ENCODE measurements around the gene C1orf210. TPM values are rescaled to one million over a fixed set of nuclear protein-coding genes. Genes with fewer than 3 reads are reported as not detected.

C1orf210 gene
- total RNA-seq (0.66 TPM), polyA plus RNA-seq (3.1 TPM)
- long read RNA-seq, donor 1, result 0 reads
- long read RNA-seq, donor 2, partial matches to known transcripts, result 0 of 2 reads
- long read RNA-seq, donor 2, other reads (novel, unspliced or antisense), result 0 of 2 reads
- long read RNA-seq, donor 3, result 0 reads
- long read RNA-seq, donor 4, partial matches to known transcripts, result 0 of 2 reads
- long read RNA-seq, donor 4, other reads (novel, unspliced or antisense), result 0 of 2 reads
- long read RNA-seq, donor 5, partial matches to known transcripts, result 0 of 2 reads
- long read RNA-seq, donor 5, other reads (novel, unspliced or antisense), result 0 of 2 reads
- long read RNA-seq, donor 6, result 0 reads
- long read RNA-seq, donor 7, result 0 reads
- long read RNA-seq, donor 8, result 0 reads
- long read RNA-seq, donor 9, partial matches to known transcripts, result 0 of 1 reads
- long read RNA-seq, donor 9, other reads (novel, unspliced or antisense), result 0 of 1 reads
- long read RNA-seq, donor 10, partial matches to known transcripts, result 0 of 1 reads
- long read RNA-seq, donor 10, other reads (novel, unspliced or antisense), result 0 of 1 reads

- Histone ChIP-seq H3K36me3 (ENCODE audit: control insufficient read depth in 2 of 2, insufficient read depth in 2 of 2, low read length in 1 of 2) (no peaks in the 10 kb centered on the region), H3K27ac (ENCODE audit: low read depth in 1 of 2, low read length in 1 of 2) (peak within 1 kb of the TSS in 1 of 2 donors; percentile 10), H3K4me3 (ENCODE audit: low read length in 2 of 2) (peak within 1 kb of the TSS in 1 of 2 donors; percentile 5), H3K9me3 (ENCODE audit: control insufficient read depth in 2 of 2, insufficient read depth in 1 of 2, low read length in 1 of 2) (no peaks in the 10 kb centered on the region), H3K27me3 (ENCODE audit: control insufficient read depth in 2 of 2, insufficient read depth in 1 of 2, low read length in 1 of 2) (no peaks in the 10 kb centered on the region), H3K4me1 (ENCODE audit: control insufficient read depth in 2 of 2, insufficient read depth in 2 of 2, low read length in 2 of 2) (peaks cover 0 to 26% of the 10 kb centered on the region in 2 donors)
- 80% methylated on average over 19 of the region's 19 CpGs for WGBS
- peak in 3 of 9 donors; percentile 25 to 59 (median 51) for DNase-seq (ENCODE audit: low read depth in 6 of 9, low spot score in 9 of 9)
Measured at GRCh38 chr1:43285269-43285990, at the start of gene C1orf210. TSS of gene C1orf210 (minus strand) at chr1:43285581. CDS start at chr1:43283270, 2,311 bp downstream.

- 80% methylated on average over 7 of the region's 7 CpGs for WGBS
- DNase-seq (ENCODE audit: low read depth in 6 of 9, low spot score in 9 of 9), result no peak
- no peaks in the 10 kb centered on the region for H3K27me3 ChIP-seq (ENCODE audit: control insufficient read depth in 2 of 2, insufficient read depth in 1 of 2, low read length in 1 of 2)
Measured at GRCh38 chr1:43334453-43335205, 49.2 kb upstream of the C1orf210 start.

GRCh38 chr1:43331688-43332087 lies 46.3 kb upstream of the C1orf210 start:
- Histone ChIP-seq H3K9me3 (ENCODE audit: control insufficient read depth in 2 of 2, insufficient read depth in 1 of 2, low read length in 1 of 2) (peaks cover 0 to 8% of the 10 kb centered on the region in 2 donors), H3K27me3 (ENCODE audit: control insufficient read depth in 2 of 2, insufficient read depth in 1 of 2, low read length in 1 of 2) (no peaks in the 10 kb centered on the region), H3K4me1 (ENCODE audit: control insufficient read depth in 2 of 2, insufficient read depth in 2 of 2, low read length in 2 of 2) (peaks cover 0 to 8% of the 10 kb centered on the region in 2 donors), H3K4me3 (ENCODE audit: low read length in 2 of 2) (no peak overlapping the region), H3K27ac (ENCODE audit: low read depth in 1 of 2, low read length in 1 of 2) (no peak overlapping the region), H3K36me3 (ENCODE audit: control insufficient read depth in 2 of 2, insufficient read depth in 2 of 2, low read length in 1 of 2) (no peaks in the 10 kb centered on the region)
- no peak for DNase-seq (ENCODE audit: low read depth in 6 of 9, low spot score in 9 of 9)
- 97% methylated on average over 5 of the region's 5 CpGs for WGBS

More at GRCh38 chr1:43334453-43335205, 49.2 kb upstream of the C1orf210 start:
- H3K36me3 ChIP-seq (ENCODE audit: control insufficient read depth in 2 of 2, insufficient read depth in 2 of 2, low read length in 1 of 2), result no peaks in the 10 kb centered on the region
- no peak overlapping the region for H3K27ac ChIP-seq (ENCODE audit: low read depth in 1 of 2, low read length in 1 of 2)
- no peaks in the 10 kb centered on the region for H3K9me3 ChIP-seq (ENCODE audit: control insufficient read depth in 2 of 2, insufficient read depth in 1 of 2, low read length in 1 of 2)
- peaks cover 0 to 8% of the 10 kb centered on the region in 2 donors for H3K4me1 ChIP-seq (ENCODE audit: control insufficient read depth in 2 of 2, insufficient read depth in 2 of 2, low read length in 2 of 2)
- H3K4me3 ChIP-seq (ENCODE audit: low read length in 2 of 2), result no peak overlapping the region

- Histone ChIP-seq H3K4me1 (ENCODE audit: control insufficient read depth in 2 of 2, insufficient read depth in 2 of 2, low read length in 2 of 2) (peaks cover 0 to 8% of the 10 kb centered on the region in 2 donors), H3K27ac (ENCODE audit: low read depth in 1 of 2, low read length in 1 of 2) (no peak overlapping the region), H3K9me3 (ENCODE audit: control insufficient read depth in 2 of 2, insufficient read depth in 1 of 2, low read length in 1 of 2) (peaks cover 0 to 14% of the 10 kb centered on the region in 2 donors), H3K4me3 (ENCODE audit: low read length in 2 of 2) (no peak overlapping the region), H3K36me3 (ENCODE audit: control insufficient read depth in 2 of 2, insufficient read depth in 2 of 2, low read length in 1 of 2) (no peaks in the 10 kb centered on the region), H3K27me3 (ENCODE audit: control insufficient read depth in 2 of 2, insufficient read depth in 1 of 2, low read length in 1 of 2) (no peaks in the 10 kb centered on the region)
- 37% methylated on average over 6 of the region's 6 CpGs for WGBS
- DNase-seq (ENCODE audit: low read depth in 6 of 9, low spot score in 9 of 9), result peak in 2 of 9 donors; percentile 7 to 13
Measured at GRCh38 chr1:43329995-43330751, 44.8 kb upstream of the C1orf210 start.

GRCh38 chr1:43327549-43328292 lies 42.3 kb upstream of the C1orf210 start:
- DNase-seq (ENCODE audit: low read depth in 6 of 9, low spot score in 9 of 9), result no peak
- no peak overlapping the region for H3K4me3 ChIP-seq (ENCODE audit: low read length in 2 of 2)
- peaks cover 0 to 14% of the 10 kb centered on the region in 2 donors for H3K9me3 ChIP-seq (ENCODE audit: control insufficient read depth in 2 of 2, insufficient read depth in 1 of 2, low read length in 1 of 2)
- H3K27ac ChIP-seq (ENCODE audit: low read depth in 1 of 2, low read length in 1 of 2), result no peak overlapping the region
- WGBS, result 98% methylated on average over 1 of the region's 1 CpG
- no peaks in the 10 kb centered on the region for H3K27me3 ChIP-seq (ENCODE audit: control insufficient read depth in 2 of 2, insufficient read depth in 1 of 2, low read length in 1 of 2)
- H3K4me1 ChIP-seq (ENCODE audit: control insufficient read depth in 2 of 2, insufficient read depth in 2 of 2, low read length in 2 of 2), result peaks cover 0 to 8% of the 10 kb centered on the region in 2 donors
- H3K36me3 ChIP-seq (ENCODE audit: control insufficient read depth in 2 of 2, insufficient read depth in 2 of 2, low read length in 1 of 2), result no peaks in the 10 kb centered on the region

GRCh38 chr1:43325381-43325780 lies 40.0 kb upstream of the C1orf210 start:
- Histone ChIP-seq H3K9me3 (ENCODE audit: control insufficient read depth in 2 of 2, insufficient read depth in 1 of 2, low read length in 1 of 2) (peaks cover 0 to 14% of the 10 kb centered on the region in 2 donors), H3K4me3 (ENCODE audit: low read length in 2 of 2) (no peak overlapping the region), H3K36me3 (ENCODE audit: control insufficient read depth in 2 of 2, insufficient read depth in 2 of 2, low read length in 1 of 2) (no peaks in the 10 kb centered on the region), H3K27me3 (ENCODE audit: control insufficient read depth in 2 of 2, insufficient read depth in 1 of 2, low read length in 1 of 2) (no peaks in the 10 kb centered on the region), H3K4me1 (ENCODE audit: control insufficient read depth in 2 of 2, insufficient read depth in 2 of 2, low read length in 2 of 2) (peaks cover 0 to 6% of the 10 kb centered on the region in 2 donors), H3K27ac (ENCODE audit: low read depth in 1 of 2, low read length in 1 of 2) (no peak overlapping the region)
- no peak for DNase-seq (ENCODE audit: low read depth in 6 of 9, low spot score in 9 of 9)

- H3K4me3 ChIP-seq (ENCODE audit: low read length in 2 of 2), result no peak overlapping the region
- 60% methylated on average over 1 of the region's 1 CpG for WGBS
- peaks cover 0 to 14% of the 10 kb centered on the region in 2 donors for H3K9me3 ChIP-seq (ENCODE audit: control insufficient read depth in 2 of 2, insufficient read depth in 1 of 2, low read length in 1 of 2)
- H3K36me3 ChIP-seq (ENCODE audit: control insufficient read depth in 2 of 2, insufficient read depth in 2 of 2, low read length in 1 of 2), result no peaks in the 10 kb centered on the region
- no peak overlapping the region for H3K27ac ChIP-seq (ENCODE audit: low read depth in 1 of 2, low read length in 1 of 2)
- no peak for DNase-seq (ENCODE audit: low read depth in 6 of 9, low spot score in 9 of 9)
- no peaks in the 10 kb centered on the region for H3K27me3 ChIP-seq (ENCODE audit: control insufficient read depth in 2 of 2, insufficient read depth in 1 of 2, low read length in 1 of 2)
- peaks cover 0 to 1% of the 10 kb centered on the region in 2 donors for H3K4me1 ChIP-seq (ENCODE audit: control insufficient read depth in 2 of 2, insufficient read depth in 2 of 2, low read length in 2 of 2)
Measured at GRCh38 chr1:43324810-43325209, 39.4 kb upstream of the C1orf210 start.

GRCh38 chr1:43322506-43322905 lies 37.1 kb upstream of the C1orf210 start:
- no peak overlapping the region for H3K4me3 ChIP-seq (ENCODE audit: low read length in 2 of 2)
- H3K9me3 ChIP-seq (ENCODE audit: control insufficient read depth in 2 of 2, insufficient read depth in 1 of 2, low read length in 1 of 2), result peaks cover 0 to 9% of the 10 kb centered on the region in 2 donors
- no peak for DNase-seq (ENCODE audit: low read depth in 6 of 9, low spot score in 9 of 9)
- no peak overlapping the region for H3K27ac ChIP-seq (ENCODE audit: low read depth in 1 of 2, low read length in 1 of 2)
- H3K27me3 ChIP-seq (ENCODE audit: control insufficient read depth in 2 of 2, insufficient read depth in 1 of 2, low read length in 1 of 2), result no peaks in the 10 kb centered on the region
- no peaks in the 10 kb centered on the region for H3K4me1 ChIP-seq (ENCODE audit: control insufficient read depth in 2 of 2, insufficient read depth in 2 of 2, low read length in 2 of 2)
- WGBS, result 97% methylated on average over 5 of the region's 5 CpGs
- H3K36me3 ChIP-seq (ENCODE audit: control insufficient read depth in 2 of 2, insufficient read depth in 2 of 2, low read length in 1 of 2), result no peaks in the 10 kb centered on the region

Measured in thymus (tissue), 14 donors.